ENCODE measurements around the gene ARHGEF7.

ARHGEF7 gene

GRCh38 chr13:111122631-111123030 lies 7.5 kb downstream of the ARHGEF7 start:
- TF ChIP-seq CTCF (IDR thresholded peaks at IDR 0.05; ENCODE audit: low read depth, low read length, missing control alignments): no peak
- H3K4me3 ChIP-seq (replicated peaks; ENCODE audit: low read depth, low read length): no peak overlapping the region

GRCh38 chr13:111123221-111123620 lies 8.1 kb downstream of the ARHGEF7 start:
- H3K4me3 ChIP-seq (replicated peaks; ENCODE audit: low read depth, low read length): no peak overlapping the region
- no peak for TF ChIP-seq CTCF (IDR thresholded peaks at IDR 0.05; ENCODE audit: low read depth, low read length, missing control alignments)

More at GRCh38 chr13:111122631-111123030, 7.5 kb downstream of the ARHGEF7 start:
- no peak for DNase-seq (ENCODE audit: extremely low read depth, low read depth)

GRCh38 chr13:111123649-111124048 lies 8.5 kb downstream of the ARHGEF7 start:
- DNase-seq (ENCODE audit: extremely low read depth, low read depth): no peak
- no peak overlapping the region for H3K4me3 ChIP-seq (replicated peaks; ENCODE audit: low read depth, low read length)
- TF ChIP-seq CTCF (IDR thresholded peaks at IDR 0.05; ENCODE audit: low read depth, low read length, missing control alignments): no peak

More at GRCh38 chr13:111123221-111123620, 8.1 kb downstream of the ARHGEF7 start:
- DNase-seq (ENCODE audit: extremely low read depth, low read depth): no peak

GRCh38 chr13:111126509-111126908 lies 11.4 kb downstream of the ARHGEF7 start:
- no peak overlapping the region for H3K4me3 ChIP-seq (replicated peaks; ENCODE audit: low read depth, low read length)
- DNase-seq (ENCODE audit: extremely low read depth, low read depth): no peak
- no peak for TF ChIP-seq CTCF (IDR thresholded peaks at IDR 0.05; ENCODE audit: low read depth, low read length, missing control alignments)

GRCh38 chr13:111129465-111130115 lies 14.5 kb downstream of the ARHGEF7 start:
- no peak for TF ChIP-seq CTCF (IDR thresholded peaks at IDR 0.05; ENCODE audit: low read depth, low read length, missing control alignments)
- no peak overlapping the region for H3K4me3 ChIP-seq (replicated peaks; ENCODE audit: low read depth, low read length)
- DNase-seq (ENCODE audit: extremely low read depth, low read depth): no peak

GRCh38 chr13:111130116-111130508 lies 15.0 kb downstream of the ARHGEF7 start:
- H3K4me3 ChIP-seq (replicated peaks; ENCODE audit: low read depth, low read length): no peak overlapping the region
- DNase-seq (ENCODE audit: extremely low read depth, low read depth): no peak
- TF ChIP-seq CTCF (IDR thresholded peaks at IDR 0.05; ENCODE audit: low read depth, low read length, missing control alignments): no peak

GRCh38 chr13:111131048-111131447 lies 15.9 kb downstream of the ARHGEF7 start:
- TF ChIP-seq CTCF (IDR thresholded peaks at IDR 0.05; ENCODE audit: low read depth, low read length, missing control alignments): no peak
- DNase-seq (ENCODE audit: extremely low read depth, low read depth): no peak

More at GRCh38 chr13:111131048-111131447, 15.9 kb downstream of the ARHGEF7 start:
- no peak overlapping the region for H3K4me3 ChIP-seq (replicated peaks; ENCODE audit: low read depth, low read length)

All from HFF-Myc (cell line).